HEK293 (cell line): Measurements from ENCODE around the gene HUNK.

ENCODE experiments used
- CTCF ChIA-PET: fragments of 350-600 bp; formaldehyde crosslinking; extraction: SDS; loops from one replicate; lab custom pipeline; 2021; ENCODE audit warnings: antibody characterized with exemption; lab: Yijun Ruan, JAX
- POLR2A ChIA-PET: fragments of 300-600 bp; formaldehyde crosslinking; extraction: SDS; loops from one replicate; lab custom pipeline; 2020; ENCODE audit warnings: antibody characterized with exemption, inconsistent platforms; lab: Yijun Ruan, JAX
- H3K27ac ChIP-seq: fragments of 200-500 bp; sonication (Bioruptor generic); 2 replicates; pipeline ENCODE4 v1.5.1; 2014; ENCODE audit warnings: low read depth, low read length, control low read depth, inconsistent platforms; ENCODE audit errors: extremely low read depth
- H3K36me3 ChIP-seq, 2 experiments: fragments of 200-500 bp in 1 of 2; sonication (Bioruptor generic) in 1 of 2; 1 replicate in 1 of 2; 2 replicates in 1 of 2; pipeline ENCODE4 v1.5.1; 2014 to 2017; ENCODE audit warnings: inconsistent platforms in 2 of 2, low read length in 2 of 2; ENCODE audit not compliant: control insufficient read depth in 2 of 2, insufficient read depth in 1 of 2
- H3K4me1 ChIP-seq: fragments of 200-500 bp; sonication (Bioruptor generic); 2 replicates; pipeline ENCODE4 v1.5.1; 2014; ENCODE audit warnings: mild to moderate bottlenecking, low read length, inconsistent platforms; ENCODE audit not compliant: control insufficient read depth, insufficient read depth
- H3K4me3 ChIP-seq: 2 replicates; pipeline ENCODE4 v1.5.1; 2011; ENCODE audit warnings: low read depth, mild to moderate bottlenecking, control low read depth, low read length, moderate library complexity
- H3K9me3 ChIP-seq: fragments of 200-500 bp; sonication (Bioruptor generic); 2 replicates; pipeline ENCODE4 v1.5.1; 2014; ENCODE audit warnings: low read depth, low read length, inconsistent platforms; ENCODE audit not compliant: control insufficient read depth, insufficient read depth
- CTCF ChIP-seq: fragments of 450-650 bp; formaldehyde crosslinking; IDR thresholded peaks from 2 replicates; pipeline ENCODE4 v1.5.1; 2016; ENCODE audit warnings: missing biosample characterization, missing genetic modification characterization
- PATZ1 ChIP-seq: fragments of 450-650 bp; formaldehyde crosslinking; IDR thresholded peaks from 2 replicates; pipeline ENCODE4 v1.5.1; 2016; ENCODE audit warnings: missing biosample characterization, missing genetic modification characterization
- PBX3 ChIP-seq: sonication (generic); formaldehyde crosslinking; IDR thresholded peaks from 2 replicates; pipeline ENCODE4 v1.8.1; 2022; ENCODE audit warnings: mild to moderate bottlenecking, moderate library complexity, missing genetic modification reagents
- PRDM1 ChIP-seq: fragments of 450-650 bp; formaldehyde crosslinking; IDR thresholded peaks from 2 replicates; pipeline ENCODE4; 2016; ENCODE audit warnings: missing biosample characterization, missing genetic modification characterization
- PRDM6 ChIP-seq: fragments of 450-650 bp; formaldehyde crosslinking; IDR thresholded peaks from 2 replicates; pipeline ENCODE4 v1.5.1; 2017; ENCODE audit warnings: missing biosample characterization, missing genetic modification characterization
- SP7 ChIP-seq: fragments of 450-650 bp; formaldehyde crosslinking; IDR thresholded peaks from 2 replicates; pipeline ENCODE4 v1.5.1; 2016; ENCODE audit warnings: missing biosample characterization, missing genetic modification characterization
- ZNF211 ChIP-seq: fragments of 450-650 bp; formaldehyde crosslinking; IDR thresholded peaks from 2 replicates; pipeline ENCODE4 v1.5.1; 2016; ENCODE audit warnings: low read depth, missing biosample characterization, missing genetic modification characterization
- ZNF214 ChIP-seq: fragments of 450-650 bp; formaldehyde crosslinking; IDR thresholded peaks from 2 replicates; pipeline ENCODE4 v1.5.1; 2017; ENCODE audit warnings: missing biosample characterization, mild to moderate bottlenecking, missing genetic modification characterization, borderline replicate concordance
- ZNF280C ChIP-seq: fragments of 450-650 bp; formaldehyde crosslinking; IDR thresholded peaks from 2 replicates; pipeline ENCODE4 v1.5.1; 2016; ENCODE audit warnings: missing biosample characterization, missing genetic modification characterization
- ZNF362 ChIP-seq: fragments of 450-650 bp; formaldehyde crosslinking; IDR thresholded peaks from 2 replicates; pipeline ENCODE4 v1.5.1; 2016; ENCODE audit warnings: missing biosample characterization, missing genetic modification characterization
- ZNF426 ChIP-seq: fragments of 450-650 bp; formaldehyde crosslinking; IDR thresholded peaks from 2 replicates; pipeline ENCODE4 v1.5.1; 2017; ENCODE audit warnings: missing biosample characterization, missing genetic modification characterization, mild to moderate bottlenecking, inconsistent platforms, moderate library complexity
- ZNF48 ChIP-seq: fragments of 450-650 bp; formaldehyde crosslinking; IDR thresholded peaks from 2 replicates; pipeline ENCODE4 v1.5.1; 2016; ENCODE audit warnings: missing biosample characterization, missing genetic modification characterization
- ZNF530 ChIP-seq: fragments of 450-650 bp; formaldehyde crosslinking; IDR thresholded peaks from 2 replicates; pipeline ENCODE4 v1.5.1; 2016; ENCODE audit warnings: low read depth, missing biosample characterization, missing genetic modification characterization
- ZNF571 ChIP-seq: fragments of 450-650 bp; formaldehyde crosslinking; IDR thresholded peaks from 2 replicates; pipeline ENCODE4 v1.5.0; 2017; ENCODE audit warnings: missing biosample characterization, missing genetic modification characterization

HUNK gene

GRCh38 chr21:32043458-32043857 is 170.6 kb downstream of the HUNK start:
- CTCF ChIA-PET: no interaction called here
- TF ChIP-seq PBX3: no peak
- no peak for TF ChIP-seq SP7
- TF ChIP-seq ZNF211: no peak
- TF ChIP-seq ZNF530 (tag by site-specific recombination): no peak
- no peak for TF ChIP-seq PRDM1
- TF ChIP-seq ZNF571 (tag by site-specific recombination): no peak
- no peak for TF ChIP-seq PATZ1 (tag by site-specific recombination)
- TF ChIP-seq ZNF280C (tag by site-specific recombination): no peak
- no peak for TF ChIP-seq PRDM6
- no peak for TF ChIP-seq ZNF214
- TF ChIP-seq ZNF48 (tag by site-specific recombination): no peak
- TF ChIP-seq ZNF362: no peak
- TF ChIP-seq ZNF426 (tag by site-specific recombination): no peak
- TF ChIP-seq CTCF (tag by site-specific recombination): no peak
- TF ChIP-seq, all 188 proteins: peak for 0
- Histone ChIP-seq H3K9me3 (no peaks in the 10 kb centered on the region), H3K36me3 (no peaks in the 10 kb centered on the region), H3K27ac (no peak overlapping the region), H3K4me1 (no peaks in the 10 kb centered on the region), H3K4me3 (no peak overlapping the region)
- POLR2A ChIA-PET: no interaction called here
